IMR-90 (cell line): ENCODE data around the gene LRP6. TPM values are rescaled to one million over a fixed set of nuclear protein-coding genes. Genes with fewer than 3 reads are reported as not detected.

Experiments used
- ATAC-seq: fragments of 200-7000 bp; cut with Tn5 transposase; 2 replicates; pipeline ENCODE4 v1.9.1; 2020; ENCODE audit warnings: low read depth, mild to moderate bottlenecking, moderate library complexity
- BruUV-seq: library from RNA; stranded (reverse); fragments of 400-500 nt; replicated peaks from 2 replicates; lab custom pipeline; 2021; lab: Mats Ljungman, UMichigan
- CTCF ChIA-PET: fragments of 300-600 bp; formaldehyde crosslinking; extraction: SDS; loops from one replicate; lab custom pipeline; 2021; ENCODE audit warnings: antibody characterized with exemption; lab: Yijun Ruan, JAX
- POLR2A ChIA-PET: fragments of 300-600 bp; sonication (Branson Sonifier 250); formaldehyde crosslinking; loops from one replicate; lab custom pipeline; 2022; ENCODE audit warnings: antibody characterized with exemption; ENCODE audit not compliant: unreplicated experiment; lab: Charles Lee
- DNase-seq: peaks from one replicate; pipeline ENCODE4 v3.0.0; 2013
- H2AFZ ChIP-seq: replicated peaks from 2 replicates; pipeline ENCODE3; 2013; ENCODE audit warnings: low read length, mild to moderate bottlenecking; ENCODE audit not compliant: poor library complexity
- H2AK5ac ChIP-seq: 2 replicates; pipeline ENCODE4 v1.6.1; 2013; ENCODE audit warnings: low read depth, low read length, inconsistent platforms
- H2AK9ac ChIP-seq: replicated peaks from 2 replicates; pipeline ENCODE3; 2013; ENCODE audit warnings: mild to moderate bottlenecking, low read depth, low read length, moderate library complexity; ENCODE audit not compliant: poor library complexity
- H2BK120ac ChIP-seq: 2 replicates; pipeline ENCODE4 v1.6.1; 2013; ENCODE audit warnings: low read depth, low read length, inconsistent platforms
- H2BK15ac ChIP-seq: 3 replicates; pipeline ENCODE4 v1.6.1; 2013; ENCODE audit warnings: low read depth, low read length, inconsistent platforms
- H2BK20ac ChIP-seq: 2 replicates; pipeline ENCODE4 v1.6.1; 2013; ENCODE audit warnings: low read depth, mild to moderate bottlenecking, inconsistent platforms, low read length, moderate library complexity
- H2BK5ac ChIP-seq: 2 replicates; pipeline ENCODE4 v1.6.1; 2013; ENCODE audit warnings: mild to moderate bottlenecking, low read depth, low read length, inconsistent platforms; ENCODE audit not compliant: poor library complexity, severe bottlenecking
- H3K14ac ChIP-seq: replicated peaks from 2 replicates; pipeline ENCODE4 v1.6.1; 2013; ENCODE audit warnings: low read depth, low read length, inconsistent platforms
- H3K18ac ChIP-seq: 2 replicates; pipeline ENCODE4 v1.6.1; 2013; ENCODE audit warnings: low read depth, low read length, control low read depth
- H3K23ac ChIP-seq: 2 replicates; pipeline ENCODE4 v1.6.1; 2013; ENCODE audit warnings: low read depth, low read length, inconsistent platforms
- H3K27ac ChIP-seq: 2 replicates; pipeline ENCODE4 v1.5.1; 2013; ENCODE audit warnings: mild to moderate bottlenecking, control low read depth, low read length; ENCODE audit not compliant: insufficient read depth
- H3K27me3 ChIP-seq: 2 replicates; pipeline ENCODE4 v1.6.1; 2013; ENCODE audit warnings: low read length; ENCODE audit not compliant: control insufficient read depth, insufficient read depth
- H3K36me3 ChIP-seq: 2 replicates; pipeline ENCODE4 v1.6.1; 2013; ENCODE audit warnings: low read length, mixed read lengths; ENCODE audit not compliant: control insufficient read depth, insufficient read depth
- H3K4ac ChIP-seq: 2 replicates; pipeline ENCODE4 v1.6.1; 2013; ENCODE audit warnings: low read depth, low read length, inconsistent platforms
- H3K4me1 ChIP-seq: 2 replicates; pipeline ENCODE4 v1.6.1; 2013; ENCODE audit warnings: low read length, mixed read lengths; ENCODE audit not compliant: control insufficient read depth, insufficient read depth
- H3K4me2 ChIP-seq: 2 replicates; pipeline ENCODE4 v1.6.1; 2013; ENCODE audit warnings: low read depth, mild to moderate bottlenecking, control low read depth, low read length, moderate library complexity
- H3K4me3 ChIP-seq: 2 replicates; pipeline ENCODE4 v1.5.1; 2013; ENCODE audit warnings: low read depth, mild to moderate bottlenecking, control low read depth, low read length, moderate library complexity; ENCODE audit not compliant: insufficient read depth
- H3K56ac ChIP-seq: 2 replicates; pipeline ENCODE4 v1.6.1; 2013; ENCODE audit warnings: low read length, inconsistent platforms; ENCODE audit not compliant: insufficient read depth; ENCODE audit errors: extremely low read depth
- H3K79me1 ChIP-seq, 2 experiments: 2 replicates each; pipeline ENCODE4 v1.6.1; 2013; ENCODE audit warnings: low read length in 2 of 2, inconsistent platforms in 1 of 2, low read depth in 1 of 2
- H3K9ac ChIP-seq: 2 replicates; pipeline ENCODE4 v1.6.1; 2013; ENCODE audit warnings: low read depth, low read length, control low read depth
- H3K9me1 ChIP-seq: 2 replicates; pipeline ENCODE4 v1.6.1; 2013; ENCODE audit warnings: low read length, inconsistent platforms; ENCODE audit not compliant: insufficient read depth
- H3K9me3 ChIP-seq: 2 replicates; pipeline ENCODE4 v1.6.1; 2013; ENCODE audit warnings: low read length; ENCODE audit not compliant: control insufficient read depth, insufficient read depth
- H4K20me1 ChIP-seq: 2 replicates; pipeline ENCODE4 v1.6.1; 2013; ENCODE audit warnings: low read length, inconsistent platforms; ENCODE audit not compliant: insufficient read depth
- H4K5ac ChIP-seq: 2 replicates; pipeline ENCODE4 v1.6.1; 2013; ENCODE audit warnings: mild to moderate bottlenecking, low read depth, low read length, control low read depth
- H4K8ac ChIP-seq, 2 experiments: 2 replicates each; pipeline ENCODE4 v1.6.1; 2013; ENCODE audit warnings: low read depth in 2 of 2, low read length in 2 of 2, control low read depth in 1 of 2, inconsistent platforms in 1 of 2
- H4K91ac ChIP-seq: 2 replicates; pipeline ENCODE4 v1.6.1; 2013; ENCODE audit warnings: low read depth, low read length, inconsistent platforms; ENCODE audit not compliant: insufficient read depth
- FOS ChIP-seq: fragments of 150-350 bp; IDR thresholded peaks from 2 replicates; pipeline ENCODE4 v1.6.1; 2016; ENCODE audit warnings: low read depth, low read length
- MAZ ChIP-seq: IDR thresholded peaks from 2 replicates; pipeline ENCODE4 v1.6.1; 2012; ENCODE audit warnings: low read depth, mild to moderate bottlenecking, low read length, improper control_type of control experiment, moderate library complexity, borderline replicate concordance
- MXI1 ChIP-seq: IDR thresholded peaks from 2 replicates; pipeline ENCODE4 v1.6.1; 2012; ENCODE audit warnings: low read depth, mild to moderate bottlenecking, low read length, moderate library complexity, borderline replicate concordance
- NFE2L2 ChIP-seq: fragments of 150-350 bp; IDR thresholded peaks from 2 replicates; pipeline ENCODE4 v1.6.1; 2016; ENCODE audit warnings: low read depth, mild to moderate bottlenecking, low read length
- RFX5 ChIP-seq: IDR thresholded peaks from 2 replicates; pipeline ENCODE4 v1.8.0; 2012; ENCODE audit warnings: low read depth, mild to moderate bottlenecking, low read length, moderate library complexity
- WGBS, 2 experiments: methylation state at CpG; one replicate each; pipeline versions ENCODE4 v1.1.5 to v1.1.7; 2013; ENCODE audit warnings: missing lambda C conversion rate in 2 of 2; ENCODE audit not compliant: insufficient read length in 1 of 2; ENCODE audit errors: extremely low coverage in 2 of 2; 5-methylcytosine and 5-hydroxymethylcytosine counted together
- dilution Hi-C: fragments of 300-500 bp; cut with HindIII; formaldehyde crosslinking; loops from one replicate; pipeline ENCODE4 v1.14.3; 2018; ENCODE audit warnings: low sequenced_read_pairs; ENCODE audit not compliant: unreplicated experiment
- in situ Hi-C: fragments of 300-500 bp; cut with MboI; formaldehyde crosslinking; loops from 3 replicates; pipeline ENCODE4 v1.14.3; 2019; ENCODE audit warnings: low sequenced_read_pairs, inconsistent platforms, mixed read lengths
- intact Hi-C: fragments of 100-400 bp; cut with micrococcal nuclease; formaldehyde crosslinking; loops from 2 replicates; pipeline ENCODE4 v1.10.0; 2022
- polyA plus RNA-seq, 3 experiments: library from polyadenylated mRNA; depleted of rRNA; stranded (reverse); fragments of >200 nt; gene quantifications; 2 replicates each; pipeline ENCODE4 v1.2.3, GENCODE V29; 2012; ENCODE audit warnings: low replicate concordance in 1 of 3
- total RNA-seq: library from RNA; depleted of rRNA; stranded (reverse); fragments of >200 nt; gene quantifications from 2 replicates; pipeline ENCODE4 v1.2.3, GENCODE V29; 2012

Gene LRP6
- total and polyA plus RNA-seq, 2 of the 4 experiments (the other 2 are of a cell fraction) = 14.2 to 32.1 TPM

- no peak overlapping the region for H3K27ac ChIP-seq
- H2AFZ ChIP-seq = no peak overlapping the region
- 0 out of 3 replicates have a peak overlapping the region, but pooled peaks have one; percentile 10 for H2BK15ac ChIP-seq
- no peak overlapping the region for H3K18ac ChIP-seq
- no peak overlapping the region for H4K91ac ChIP-seq
- DNase-seq (no peak), ATAC-seq (no peak)
- H3K4me2 ChIP-seq = no peak overlapping the region
- H4K5ac ChIP-seq = no peak overlapping the region
- H3K14ac ChIP-seq = no peak overlapping the region
- H3K27me3 ChIP-seq = no peaks in the 10 kb centered on the region
- H2BK120ac ChIP-seq = no peak overlapping the region
- no peaks in the 10 kb centered on the region; the same call in 1 of the 2 replicates for H4K20me1 ChIP-seq
- ChIA-PET POLR2A (no interaction called here), CTCF (no interaction called here)
- WGBS, 2 experiments = 100% methylated on average over 1 of the region's 9 CpGs; no CpG with 5 or more reads in 1 of the 2 experiments
- peaks cover 3% of the 10 kb centered on the region for H3K4me1 ChIP-seq
- H2BK5ac ChIP-seq = no peak overlapping the region
- H3K9ac ChIP-seq = no peak overlapping the region
- H3K4ac ChIP-seq = no peak overlapping the region; the same call in 1 of the 2 replicates
- dilution Hi-C loops = no loop called here
- H2AK5ac ChIP-seq = no peak overlapping the region
- H3K9me1 ChIP-seq = 0 out of 2 replicates have a peak, but pooled peaks cover 9% of the 10 kb centered on the region
- H3K23ac ChIP-seq = no peak overlapping the region
- intact Hi-C loops = no loop called here
- H2AK9ac ChIP-seq = no peak overlapping the region
- TF ChIP-seq FOS = no peak
- no peak for TF ChIP-seq MAZ
- TF ChIP-seq RFX5 = no peak
- no peak for TF ChIP-seq NFE2L2
- TF ChIP-seq MXI1 = no peak
- H3K9me3 ChIP-seq = peaks cover 3% of the 10 kb centered on the region; the same call in 1 of the 2 replicates
- in situ Hi-C loops = loop anchor here (10.0 kb wide), 1 partner anchor 248 kb away; no protein-coding TSS in a partner anchor
- no peaks in the 10 kb centered on the region for H3K36me3 ChIP-seq
- no peak overlapping the region for H4K8ac ChIP-seq
- H3K4me3 ChIP-seq = no peak overlapping the region
- no peak overlapping the region for H2BK20ac ChIP-seq
- no peaks in the 10 kb centered on the region for H3K79me1 ChIP-seq
- H3K56ac ChIP-seq = no peak overlapping the region
- no TSS peak for BruUV-seq
Measured at GRCh38 chr12:12086973-12087692, 179.7 kb downstream of the LRP6 start.
